GM19099 (cell line): Measurements from ENCODE around the gene TNPO3.

Experiments
- POLR2A ChIP-seq: IDR thresholded peaks from 3 replicates; pipeline ENCODE4 v1.6.1; 2011; ENCODE audit warnings: low read depth; ENCODE audit not compliant: insufficient read length; ENCODE audit errors: extremely low read depth

TNPO3 gene

GRCh38 chr7:128961030-128961659, 93.8 kb downstream of the TNPO3 start:
- no peak for TF ChIP-seq POLR2A

DNA sequence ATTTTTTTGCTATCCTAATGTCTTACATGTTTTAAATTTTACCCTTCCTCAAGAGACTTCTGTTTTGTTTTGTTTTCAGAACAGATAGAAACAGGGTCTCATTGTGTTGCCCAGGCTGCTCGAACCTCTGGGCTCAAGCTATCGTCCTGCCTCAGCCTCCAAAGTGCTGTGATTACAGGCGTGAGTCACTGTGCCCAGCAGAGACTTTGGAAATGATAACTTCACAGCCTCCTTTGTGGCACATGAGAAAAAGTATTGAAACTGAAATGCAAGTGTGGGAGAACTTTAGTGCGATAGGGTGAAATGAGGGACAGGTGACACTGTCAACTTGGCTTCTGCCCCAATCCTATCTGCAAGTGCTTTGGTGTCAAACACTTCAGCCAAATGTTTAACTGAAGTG, 95.6 kb downstream of the TNPO3 start:
- TF ChIP-seq POLR2A, result no peak

- no peak for TF ChIP-seq POLR2A
Observed at GRCh38 chr7:128955981-128956380, 98.9 kb downstream of the TNPO3 start.

GRCh38 chr7:128954830-128955802, 99.8 kb downstream of the TNPO3 start:
- no peak for TF ChIP-seq POLR2A

DNA sequence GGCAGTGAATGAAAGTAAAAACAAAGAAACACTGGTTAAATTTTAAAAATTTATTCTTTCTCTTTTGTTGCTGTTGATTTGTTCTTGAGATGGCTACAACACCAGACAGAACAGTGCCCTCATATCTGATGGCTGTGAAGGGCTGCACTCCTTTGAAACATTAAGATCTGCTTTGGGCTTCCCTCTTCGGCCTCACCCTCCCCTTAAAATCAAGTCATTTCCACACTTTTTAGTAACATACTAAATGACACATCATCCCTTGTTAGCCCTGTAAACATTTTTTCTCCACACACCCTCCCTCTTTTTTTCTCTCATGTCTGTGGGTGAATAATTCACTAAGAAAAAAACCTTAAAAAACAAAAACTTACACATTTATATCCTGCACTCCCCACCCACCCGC, 100.8 kb downstream of the TNPO3 start:
- TF ChIP-seq POLR2A, result no peak

GRCh38 chr7:128951296-128951695, 103.6 kb downstream of the TNPO3 start:
- TF ChIP-seq POLR2A, result no peak

GRCh38 chr7:128948976-128949760, 105.7 kb downstream of the TNPO3 start:
- peak; percentile 21 for TF ChIP-seq POLR2A

DNA sequence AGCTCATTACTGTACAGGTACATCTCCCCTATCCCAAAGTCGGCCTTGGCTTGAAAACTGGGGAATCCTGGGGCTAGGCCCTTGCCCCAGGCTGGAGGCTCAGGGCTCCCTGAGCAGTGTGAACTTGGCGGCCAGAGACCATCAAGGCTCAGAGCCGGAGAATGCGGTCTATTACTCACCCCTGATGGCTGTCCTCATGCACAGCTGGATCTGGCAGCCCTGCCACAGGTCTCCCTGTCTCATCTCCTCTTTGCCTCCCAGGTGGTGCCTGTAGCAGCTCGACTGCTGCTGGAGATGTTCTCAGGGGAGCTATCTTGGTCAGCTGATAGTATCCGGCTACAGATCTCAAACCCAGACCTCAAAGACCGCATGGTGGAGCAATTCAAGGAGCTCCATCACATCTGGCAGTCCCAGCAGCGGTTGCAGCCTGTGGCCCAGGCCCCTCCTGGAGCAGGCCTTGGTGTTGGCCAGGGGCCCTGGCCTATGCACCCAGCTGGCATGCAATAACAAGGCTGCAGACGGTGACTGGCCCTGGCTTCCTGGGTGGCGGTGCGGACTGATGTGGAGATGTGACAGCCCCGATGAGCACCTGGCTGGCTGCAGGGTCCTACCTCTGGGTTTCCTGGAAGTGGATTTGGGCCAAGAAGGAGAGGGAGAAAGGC, 106.5 kb downstream of the TNPO3 start:
- no peak for TF ChIP-seq POLR2A

GRCh38 chr7:128947854-128948253, 107.1 kb downstream of the TNPO3 start:
- TF ChIP-seq POLR2A, result no peak

DNA sequence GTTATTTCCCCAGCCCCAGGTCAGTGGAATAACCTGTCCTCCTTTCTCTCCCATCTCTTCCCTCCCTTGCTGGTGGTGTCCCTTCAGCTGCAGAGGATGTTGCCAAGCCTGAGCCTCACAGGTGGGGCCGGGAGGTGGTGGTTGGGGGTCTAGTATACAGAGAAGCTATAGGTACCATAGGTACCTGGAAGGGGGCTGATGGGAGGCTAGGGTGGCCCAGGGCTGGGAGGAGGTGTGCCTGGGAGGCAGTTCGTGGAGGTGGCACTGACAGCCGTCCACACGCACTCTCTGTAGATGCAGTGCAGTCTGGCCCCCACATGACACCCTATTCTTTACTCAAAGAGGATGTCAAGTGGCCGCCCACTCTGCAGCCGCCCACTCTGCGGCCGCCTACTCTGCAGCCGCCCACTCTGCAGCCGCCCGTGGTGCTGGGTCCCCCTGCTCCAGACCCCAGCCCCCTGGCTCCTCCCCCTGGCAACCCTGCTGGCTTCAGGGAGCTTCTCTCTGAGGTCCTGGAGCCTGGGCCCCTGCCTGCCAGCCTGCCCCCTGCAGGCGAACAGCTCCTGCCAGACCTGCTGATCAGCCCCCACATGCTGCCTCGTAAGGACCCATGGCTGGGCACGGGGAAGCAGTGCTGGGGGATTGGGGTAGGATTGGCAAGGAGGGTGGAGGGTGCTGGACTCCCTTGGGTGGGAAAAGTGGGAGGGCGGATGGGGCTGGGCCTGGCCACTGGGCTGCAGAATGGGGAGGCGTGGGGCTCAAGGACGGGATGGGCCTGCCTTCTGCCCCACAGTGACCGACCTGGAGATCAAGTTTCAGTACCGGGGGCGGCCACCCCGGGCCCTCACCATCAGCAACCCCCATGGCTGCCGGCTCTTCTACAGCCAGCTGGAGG, 107.7 kb downstream of the TNPO3 start:
- TF ChIP-seq POLR2A, result no peak

DNA sequence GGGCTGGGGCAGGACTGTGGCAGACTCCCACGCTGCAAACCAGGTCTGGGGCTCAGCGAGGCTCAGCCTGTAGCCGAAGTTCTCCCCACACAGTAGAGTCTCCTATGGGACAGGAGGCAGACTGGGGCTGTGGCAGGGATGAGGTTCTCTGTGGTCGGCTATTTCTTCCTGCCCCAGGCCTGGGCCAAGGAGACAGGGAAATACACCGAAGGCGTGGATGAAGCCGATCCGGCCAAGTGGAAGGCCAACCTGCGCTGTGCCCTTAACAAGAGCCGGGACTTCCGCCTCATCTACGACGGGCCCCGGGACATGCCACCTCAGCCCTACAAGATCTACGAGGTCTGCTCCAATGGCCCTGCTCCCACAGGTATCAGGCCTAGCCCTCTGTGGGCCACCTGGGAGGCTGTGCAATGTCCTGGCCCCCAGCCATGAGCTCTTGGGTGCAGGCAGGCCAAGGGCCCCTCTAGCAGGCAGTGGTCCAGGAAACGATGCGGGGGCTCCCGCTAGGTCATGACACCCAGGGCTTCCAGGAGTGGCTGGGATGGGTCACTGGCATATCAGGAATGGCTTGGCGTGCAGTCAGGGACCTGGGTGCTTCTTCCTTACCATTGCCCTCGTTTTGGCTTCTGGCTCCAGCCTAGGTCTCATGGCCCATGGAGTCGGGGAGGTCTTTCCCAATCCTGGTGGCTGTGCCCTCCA, 109.1 kb downstream of the TNPO3 start:
- TF ChIP-seq POLR2A, result no peak

DNA sequence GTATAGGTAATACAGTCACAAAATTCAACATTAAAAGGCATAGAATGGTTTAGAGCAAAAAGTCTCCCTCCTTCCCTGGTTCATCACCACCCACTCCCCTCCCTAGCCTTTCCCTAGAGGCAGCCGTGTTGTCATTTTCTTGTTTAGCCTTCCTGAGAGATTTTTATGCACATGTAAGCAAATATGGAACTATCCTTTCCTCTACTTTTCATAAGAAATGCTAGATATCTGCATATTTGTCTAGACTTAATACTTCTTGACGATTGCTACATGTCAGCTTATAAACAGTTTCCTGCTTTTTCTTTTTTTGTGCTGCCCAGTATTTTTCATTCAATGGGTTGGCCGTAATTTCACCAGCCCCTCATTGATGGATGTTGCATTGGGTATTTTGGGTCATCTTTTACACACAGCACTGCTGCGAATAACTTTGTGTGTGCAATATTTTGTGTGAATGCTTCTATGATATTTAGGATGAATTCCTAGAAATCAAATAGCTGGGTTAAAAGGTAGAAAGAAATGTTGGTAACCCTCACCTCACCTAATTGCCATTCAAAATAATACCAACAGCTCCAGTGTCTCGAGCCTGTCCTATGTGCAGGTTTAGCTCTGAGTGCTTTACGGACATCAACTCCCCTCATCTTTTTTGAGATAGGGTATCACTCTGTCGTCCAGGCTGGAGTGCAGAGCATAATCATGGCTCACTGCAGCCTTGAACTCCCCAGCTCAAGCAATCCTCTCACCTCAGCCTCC, 110.2 kb downstream of the TNPO3 start:
- no peak for TF ChIP-seq POLR2A
